HG02884 (cell line): ENCODE measurements around the gene ADPRHL1.
"Not testable (repeated sequence)": the region's sequence is repeated elsewhere in the genome, so short reads cannot be mapped to it uniquely, and the experiment has no call there.

Experiments used
- ATAC-seq: cut with Tn5 transposase; IDR thresholded peaks from one replicate; pipeline ENCODE4 v1.9.1; 2021; ENCODE audit warnings: mild to moderate bottlenecking, moderate library complexity; ENCODE audit not compliant: unreplicated experiment

The ADPRHL1 gene

DNA sequence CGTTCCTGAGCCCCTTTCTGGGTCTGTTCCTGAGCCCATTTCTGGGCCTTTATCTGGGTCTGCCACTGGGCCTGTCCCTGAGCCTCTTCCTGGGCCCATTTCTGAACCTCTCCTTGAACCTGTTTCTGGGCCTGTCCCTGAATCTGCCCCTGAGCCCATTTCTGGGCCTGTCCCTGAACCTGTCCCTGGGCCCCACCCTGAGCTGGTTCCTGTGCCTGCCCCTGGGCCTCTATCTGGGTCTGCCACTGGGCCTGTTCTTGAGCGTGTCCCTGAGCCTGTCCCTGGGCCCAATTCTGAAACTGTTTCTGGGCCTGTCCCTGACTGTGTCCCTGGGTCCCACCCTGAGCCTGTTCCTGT, 48.9 kb downstream of the ADPRHL1 start:
- ATAC-seq, result no peak

DNA sequence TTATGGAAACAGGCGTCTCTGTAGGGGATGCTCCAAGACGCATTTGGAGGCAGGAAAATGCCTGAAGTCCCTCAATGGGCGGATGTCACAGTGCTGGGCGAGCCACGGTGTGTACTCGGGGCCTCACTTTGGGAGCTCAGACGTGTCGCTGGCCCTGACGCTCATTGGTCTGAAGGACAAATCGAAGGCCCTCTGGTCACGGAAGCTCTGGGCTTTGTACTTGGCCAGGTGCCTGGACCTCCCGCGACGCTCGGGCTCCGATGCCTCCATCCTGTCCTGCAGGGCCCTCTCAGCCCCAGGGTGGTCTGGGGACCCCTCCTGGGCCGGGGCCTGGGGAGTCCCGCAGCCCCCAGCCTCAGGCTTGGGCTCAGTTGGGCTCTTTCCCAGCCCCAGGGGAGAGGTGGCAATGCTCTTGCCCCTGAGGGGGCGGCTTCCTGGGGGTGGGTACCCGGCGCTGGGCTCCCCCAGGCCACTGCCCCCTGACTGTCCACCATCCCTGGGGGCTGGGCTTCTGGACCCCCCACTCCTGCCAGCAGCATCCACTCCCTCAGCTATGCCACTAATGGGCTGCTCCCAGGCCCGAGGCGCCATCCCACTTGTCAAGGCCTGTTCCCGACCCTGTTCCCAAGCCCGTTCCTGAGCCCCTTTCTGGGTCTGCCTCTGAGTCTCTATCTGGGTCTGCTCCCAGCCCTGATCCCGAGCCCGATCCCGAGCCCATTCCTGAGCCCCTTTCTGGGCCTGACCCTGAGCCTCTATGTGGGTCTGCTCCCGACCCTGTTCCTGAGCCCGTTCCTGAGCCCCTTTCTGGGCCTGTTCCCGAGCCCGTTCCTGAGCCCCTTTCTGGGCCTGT, 49.8 kb downstream of the ADPRHL1 start:
- ATAC-seq, result no peak

DNA sequence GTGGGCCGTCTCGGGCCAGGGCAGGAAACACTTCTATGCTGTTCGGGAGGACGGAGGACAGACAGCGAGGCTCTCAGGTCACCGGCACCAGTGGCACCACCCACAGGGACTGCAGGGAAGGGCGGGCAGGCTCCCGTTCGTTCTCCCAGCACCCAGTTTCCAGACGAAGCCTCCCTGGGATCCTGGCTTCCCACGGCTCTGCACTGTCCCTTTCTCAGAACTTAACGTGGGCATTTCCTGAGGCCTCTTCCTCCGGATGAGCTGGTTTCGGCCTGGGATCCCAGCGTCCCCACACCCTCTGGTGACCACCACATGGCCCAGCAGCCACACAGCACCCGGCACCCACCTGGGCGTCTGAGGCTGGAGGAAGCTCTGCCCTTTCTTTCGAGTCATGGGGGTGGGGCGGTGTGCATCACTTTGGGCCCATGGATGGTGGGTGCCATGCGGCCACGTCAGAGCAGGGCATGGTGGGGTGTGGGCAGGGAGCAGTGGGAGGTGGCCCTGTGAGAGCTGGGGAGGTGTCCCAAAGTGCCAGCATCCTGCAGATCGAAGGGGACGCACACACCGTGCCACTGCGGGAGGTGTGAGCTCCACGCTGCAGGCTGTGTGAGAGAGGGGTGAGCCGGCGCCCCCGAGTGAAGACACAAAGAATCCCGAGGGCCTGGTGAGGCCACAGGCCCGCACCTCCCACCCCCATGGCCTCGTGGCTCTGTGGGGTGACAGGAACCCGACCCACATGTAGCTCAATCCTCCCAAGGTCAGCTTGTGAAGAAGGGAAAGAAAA, 50.6 kb downstream of the ADPRHL1 start:
- no peak for ATAC-seq

DNA sequence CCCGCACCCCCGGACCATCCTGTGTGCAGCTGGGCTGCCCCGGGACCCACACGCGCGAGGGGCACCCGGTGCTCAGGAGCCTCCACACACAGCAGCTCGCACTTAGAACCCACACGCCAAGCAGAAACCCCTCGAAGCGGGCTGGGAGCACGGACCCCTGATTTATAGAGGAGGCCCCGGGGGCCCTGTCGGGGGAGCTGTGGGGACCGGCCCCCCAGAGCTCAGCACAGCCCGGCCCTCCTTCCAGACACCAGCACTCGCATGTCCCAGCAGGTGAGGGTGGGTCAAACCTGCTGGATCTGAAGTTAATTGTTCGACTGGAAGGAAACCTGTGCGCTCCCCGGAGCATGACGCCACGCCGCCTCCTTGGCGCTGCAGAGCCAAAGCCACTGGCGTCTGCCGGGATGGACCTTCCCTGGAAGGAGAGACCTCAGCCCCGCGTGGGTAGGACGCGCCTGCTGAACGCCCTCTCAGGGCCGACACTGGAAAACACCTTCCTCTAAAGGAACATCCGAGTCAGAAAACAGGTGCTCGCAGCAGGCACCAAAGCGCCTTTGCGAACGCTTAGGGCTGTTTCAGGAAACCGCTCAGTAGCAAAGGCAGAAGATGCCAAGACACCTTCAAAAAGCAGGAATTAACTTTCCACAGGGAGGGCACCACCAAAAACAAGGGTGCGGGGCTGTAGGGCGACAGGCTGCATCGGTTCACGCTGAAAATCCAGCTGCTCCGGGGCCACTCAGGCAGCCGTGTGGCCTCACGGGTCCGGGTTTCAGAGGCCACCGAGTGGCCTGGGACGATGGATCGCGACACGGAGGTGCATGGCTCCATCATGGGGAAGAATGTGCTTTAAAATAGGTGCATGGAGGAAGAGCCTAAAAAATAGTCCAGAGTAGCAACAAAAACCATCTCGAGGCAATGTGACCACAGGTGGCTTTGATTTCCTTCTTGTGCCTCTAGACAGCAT, 51.6 kb downstream of the ADPRHL1 start:
- no peak for ATAC-seq

DNA sequence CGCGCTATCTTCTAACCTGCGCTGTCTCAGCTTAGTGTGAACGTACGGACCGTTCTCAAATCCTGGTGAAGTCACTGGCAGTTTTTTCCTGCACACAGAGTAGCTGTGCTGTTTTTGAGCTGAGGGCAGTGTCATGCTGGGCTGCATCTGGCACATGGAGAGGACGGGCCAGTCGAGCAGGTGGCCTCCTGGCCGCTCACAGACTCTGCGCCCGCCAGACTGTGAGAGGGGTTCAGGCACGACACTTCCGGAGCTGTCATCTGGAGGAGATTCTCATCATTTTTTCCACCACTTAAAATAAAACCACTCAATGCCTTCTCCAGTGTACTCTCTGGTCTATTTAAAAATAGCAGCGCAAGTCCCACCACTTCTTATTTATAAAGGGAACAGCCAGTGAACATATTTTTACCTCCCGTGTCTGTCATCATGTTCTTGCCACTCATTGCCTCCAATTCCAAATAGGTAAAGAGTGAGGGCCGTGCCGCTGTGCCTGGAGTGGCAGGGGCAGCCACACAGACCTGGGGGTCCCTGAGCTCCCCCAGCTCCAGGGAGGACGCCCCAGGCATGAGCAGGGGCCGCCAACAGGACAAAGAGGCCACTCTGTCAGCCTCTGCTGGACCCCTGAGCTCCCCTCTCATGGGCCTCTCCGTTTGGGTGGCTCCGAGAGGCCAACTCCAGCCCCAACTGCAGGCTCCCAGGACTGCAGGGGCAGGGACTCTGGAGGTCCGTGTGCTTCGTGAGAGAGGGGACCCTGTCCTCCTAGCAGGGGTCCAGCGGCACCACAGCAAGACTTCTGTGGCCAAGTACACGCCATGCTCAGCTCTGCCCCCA, 52.5 kb downstream of the ADPRHL1 start:
- ATAC-seq, result no peak

DNA sequence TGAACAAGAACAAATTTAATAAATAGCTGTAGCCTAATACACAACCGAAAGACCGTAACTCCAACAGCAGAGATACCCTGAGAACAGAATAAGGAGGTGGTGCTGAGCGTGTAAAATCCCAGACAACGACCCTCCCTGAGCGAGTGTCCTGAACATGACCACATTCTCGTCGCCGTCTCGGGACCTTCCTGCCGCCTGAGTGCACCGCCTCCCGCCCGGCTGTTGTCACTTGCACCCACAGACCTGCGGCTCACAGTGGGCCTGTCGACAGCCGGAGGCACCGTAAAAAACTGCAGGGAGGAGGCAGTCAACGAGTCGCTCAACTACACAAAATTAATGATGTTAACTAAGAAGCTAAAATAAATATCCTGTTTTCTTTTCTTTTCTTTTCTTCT, 53.5 kb downstream of the ADPRHL1 start:
- no peak for ATAC-seq

DNA sequence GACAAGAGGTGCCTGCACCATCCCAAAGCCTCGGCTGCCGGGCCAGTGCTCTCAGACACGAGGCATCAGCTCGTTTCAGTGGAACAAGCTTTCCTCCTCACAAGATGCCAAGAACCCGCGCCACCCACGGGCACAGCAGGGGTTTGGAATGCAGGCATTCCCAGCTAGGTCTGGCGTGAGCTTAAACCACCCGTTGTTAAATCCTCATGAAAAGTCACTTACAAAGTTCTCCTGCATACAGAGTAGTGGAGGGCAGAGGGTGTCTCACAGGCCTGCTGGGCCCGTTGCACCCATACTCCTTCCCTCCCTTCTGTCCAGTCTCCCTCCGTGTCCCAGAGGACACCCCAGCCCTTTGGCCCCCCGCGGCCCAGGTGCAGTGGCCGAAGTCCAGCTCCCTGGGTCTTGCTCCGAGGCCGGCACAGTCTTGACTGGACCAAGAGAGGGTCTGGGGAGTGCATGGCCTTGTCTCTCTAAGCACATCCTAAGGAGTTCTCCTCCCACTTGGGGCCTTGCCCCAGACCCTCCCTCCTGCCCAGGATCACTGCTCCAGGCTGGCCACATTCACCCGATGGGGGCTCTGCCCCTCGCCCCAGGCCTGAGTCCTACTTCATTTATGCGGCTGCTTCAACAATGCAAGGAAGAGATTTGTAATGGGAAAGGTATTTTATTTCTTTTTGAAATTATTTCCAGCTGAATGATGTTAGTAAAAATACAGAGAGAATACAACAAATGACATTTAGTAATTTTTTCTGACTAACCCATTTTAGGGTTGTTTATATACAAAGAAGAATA, 54.1 kb downstream of the ADPRHL1 start:
- ATAC-seq, result no peak

DNA sequence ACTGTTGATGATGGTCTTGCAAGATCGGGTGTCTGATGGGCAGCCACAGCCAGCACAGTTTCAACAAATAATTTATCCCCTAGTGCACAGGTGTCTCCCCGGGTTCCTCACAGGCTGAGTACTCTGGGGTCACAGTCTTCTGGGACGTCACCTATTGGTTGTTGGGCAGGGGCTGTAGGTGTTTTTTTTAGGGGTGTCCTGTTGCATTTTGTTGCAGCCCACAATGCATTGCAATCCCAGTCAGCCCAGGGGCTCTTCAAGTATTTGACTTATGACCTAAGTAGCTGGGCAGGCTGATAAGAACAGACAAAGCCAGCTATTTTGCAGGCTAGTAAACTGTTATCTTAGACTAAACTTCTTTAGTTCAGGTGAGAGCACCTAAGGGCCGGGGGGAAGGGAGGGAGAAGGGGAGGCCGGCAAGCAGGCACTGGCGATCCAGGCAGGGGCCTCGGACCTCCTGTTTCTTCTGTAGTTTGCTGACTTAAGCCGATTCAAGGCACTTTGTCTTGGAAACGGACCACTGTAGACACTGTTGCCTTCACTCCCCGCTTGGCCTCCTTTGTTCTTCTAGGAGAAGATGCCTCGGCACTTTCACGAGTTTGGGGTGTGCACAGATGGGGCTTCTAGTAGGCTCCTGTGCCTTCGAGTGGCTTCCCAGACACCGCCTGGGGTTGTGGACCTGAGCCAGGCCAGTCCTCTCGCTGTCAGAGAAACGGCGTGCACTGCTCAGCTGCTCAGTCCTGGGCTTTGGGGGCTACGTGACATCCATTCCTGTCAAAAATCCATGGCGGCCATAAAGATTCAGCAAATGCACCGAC, 55.5 kb downstream of the ADPRHL1 start:
- no peak for ATAC-seq

DNA sequence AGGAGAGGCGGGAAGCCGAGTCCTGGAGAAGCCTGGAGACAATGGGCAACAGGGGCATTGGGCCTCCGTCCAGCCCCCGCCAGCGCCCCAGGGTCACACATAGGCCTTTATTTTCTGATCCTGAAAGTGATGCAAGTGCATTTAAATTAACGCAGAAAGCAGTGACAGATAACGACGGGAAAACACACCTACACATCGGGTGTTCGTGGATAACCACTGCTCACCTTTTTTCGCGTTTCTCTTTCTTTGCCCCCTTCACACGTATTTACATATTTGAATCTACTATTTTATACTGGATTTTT, 59.0 kb downstream of the ADPRHL1 start:
- ATAC-seq, result no peak

DNA sequence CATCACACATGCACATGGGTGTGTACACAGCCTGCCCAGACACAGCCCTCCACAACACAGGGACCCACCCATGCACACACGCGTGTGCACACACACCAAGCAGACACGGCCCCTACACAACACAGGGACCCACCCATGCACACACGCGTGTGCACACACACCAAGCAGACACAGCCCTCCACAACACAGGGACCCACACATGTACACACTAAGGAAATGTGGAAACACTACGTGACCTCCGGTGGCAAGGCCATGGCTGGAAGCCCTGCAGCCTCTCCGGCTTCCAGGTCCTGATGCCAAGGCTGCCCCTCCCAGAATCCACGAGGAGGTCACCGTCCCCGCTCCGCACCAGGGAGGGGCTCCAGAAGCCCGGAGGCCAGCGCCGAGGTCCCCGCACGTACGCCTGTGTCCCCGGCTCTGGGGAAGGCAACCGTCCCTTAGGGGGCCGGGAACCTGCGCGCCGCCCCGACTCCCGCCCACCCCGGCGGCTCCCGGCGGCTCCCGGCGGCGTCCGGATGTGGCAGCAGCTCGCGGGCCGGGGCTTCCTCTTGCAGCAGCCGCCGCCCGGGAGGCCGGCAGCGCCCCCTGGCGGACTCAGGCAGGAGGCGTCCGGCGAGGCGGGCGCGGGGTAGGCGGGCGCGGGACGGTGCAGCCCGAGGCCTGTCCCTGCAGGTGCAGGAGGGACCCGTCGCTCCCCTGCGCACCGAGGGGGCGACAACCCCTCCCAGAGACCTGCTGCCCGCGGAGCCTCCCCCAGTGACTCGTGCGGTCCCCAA, 59.5 kb downstream of the ADPRHL1 start:
- ATAC-seq, result peak; percentile 90

DNA sequence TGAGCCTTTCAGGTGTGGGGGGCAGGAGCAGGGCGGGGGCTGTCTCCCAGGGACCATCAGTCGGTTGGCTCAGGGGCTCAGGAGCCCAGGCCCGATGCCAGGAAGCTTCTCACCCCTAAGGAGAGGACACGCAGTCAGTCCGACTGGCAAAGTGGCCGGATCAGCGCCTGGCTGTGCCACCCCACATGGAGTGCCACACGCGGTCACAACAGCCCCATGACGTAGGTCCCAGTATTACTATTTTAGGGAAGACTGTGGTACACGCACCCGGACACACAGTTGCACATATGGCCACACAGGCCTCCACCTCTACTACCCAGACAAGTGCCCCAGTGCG, 60.1 kb downstream of the ADPRHL1 start:
- no peak for ATAC-seq

DNA sequence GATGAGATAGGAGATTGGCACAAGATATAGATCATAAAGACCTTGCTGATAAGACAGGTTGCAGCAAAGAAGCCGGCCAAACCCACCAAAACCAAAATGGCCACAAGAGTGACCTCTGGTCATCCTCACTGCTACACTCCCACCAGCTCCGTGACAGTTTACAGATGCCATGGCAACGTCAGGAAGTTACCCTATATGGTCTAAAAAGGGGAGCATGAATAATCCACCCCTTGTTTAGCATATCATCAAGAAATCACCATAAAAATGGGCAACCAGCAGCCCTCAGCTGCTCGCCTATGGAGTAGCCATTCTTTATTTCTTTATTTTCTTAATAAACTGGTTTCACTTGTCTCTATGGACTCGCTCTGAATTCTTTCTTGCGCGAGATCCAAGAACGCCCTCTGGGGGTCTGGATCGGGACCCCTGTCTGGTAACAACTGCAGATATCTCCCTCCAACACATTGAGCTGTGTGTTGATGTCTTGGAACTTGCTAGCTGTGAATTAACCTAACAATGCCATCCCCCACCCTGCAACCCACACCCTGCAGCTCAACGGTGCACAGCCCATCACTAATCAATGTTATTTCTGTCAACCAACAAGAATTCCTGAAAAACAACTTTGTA, 62.3 kb downstream of the ADPRHL1 start:
- no peak for ATAC-seq

DNA sequence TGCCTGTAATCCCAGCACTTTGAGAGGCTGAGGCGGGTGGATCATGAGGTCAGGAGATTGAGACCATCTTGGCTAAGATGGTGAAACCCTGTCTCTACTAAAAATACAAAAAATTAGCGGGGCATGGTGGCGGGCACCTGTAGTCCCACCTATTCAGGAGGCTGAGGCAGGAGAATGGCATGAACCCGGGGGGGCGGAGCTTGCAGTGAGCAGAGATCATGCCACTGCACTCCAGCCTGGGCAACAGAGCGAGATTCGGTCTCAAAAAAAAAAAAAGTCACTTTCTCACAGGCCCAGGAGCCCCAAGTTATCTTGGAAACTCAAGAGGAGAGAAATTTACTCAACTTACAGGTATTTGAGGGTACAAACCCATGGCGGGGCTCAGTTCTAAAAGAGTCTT, 63.7 kb downstream of the ADPRHL1 start:
- not testable (repeated sequence) for ATAC-seq

DNA sequence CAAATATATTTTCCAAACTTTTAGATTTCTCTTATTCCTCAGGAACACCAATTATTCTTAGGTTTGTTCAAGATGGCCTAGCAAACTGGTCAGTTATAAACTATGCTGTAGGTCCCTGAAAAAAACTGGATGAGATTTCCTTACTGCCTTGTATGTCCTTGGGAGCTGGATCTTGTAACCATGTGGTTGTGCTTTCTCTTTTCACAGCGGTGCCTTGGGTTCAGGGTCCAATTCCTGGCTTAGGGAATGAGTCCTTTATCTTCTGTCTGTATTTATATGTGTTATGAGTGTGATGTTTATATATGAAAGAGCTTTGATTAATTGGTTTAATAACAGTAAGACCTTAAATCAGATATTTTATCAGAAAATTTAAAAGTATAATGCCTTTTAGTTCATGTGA, 65.9 kb downstream of the ADPRHL1 start:
- no peak for ATAC-seq

DNA sequence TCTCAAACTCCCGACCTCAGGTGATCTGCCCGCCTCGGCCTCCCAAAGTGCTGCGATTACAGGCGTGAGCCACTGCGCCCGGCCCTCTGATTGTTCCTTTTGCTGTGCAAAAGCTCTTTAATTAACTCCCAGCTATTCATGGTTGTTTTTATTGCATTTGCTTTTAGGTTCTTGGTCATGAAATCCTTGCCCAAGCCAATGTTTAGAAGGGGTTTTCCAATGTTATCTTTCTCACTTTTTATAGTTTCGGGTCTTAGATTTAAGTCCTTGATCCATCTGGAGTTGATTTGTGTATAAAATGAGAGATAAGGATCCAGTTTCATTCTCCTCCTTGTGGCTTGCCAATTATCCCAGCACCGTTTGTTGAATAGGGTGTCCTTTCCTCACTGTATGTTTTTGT, 70.2 kb downstream of the ADPRHL1 start:
- ATAC-seq, result no peak

DNA sequence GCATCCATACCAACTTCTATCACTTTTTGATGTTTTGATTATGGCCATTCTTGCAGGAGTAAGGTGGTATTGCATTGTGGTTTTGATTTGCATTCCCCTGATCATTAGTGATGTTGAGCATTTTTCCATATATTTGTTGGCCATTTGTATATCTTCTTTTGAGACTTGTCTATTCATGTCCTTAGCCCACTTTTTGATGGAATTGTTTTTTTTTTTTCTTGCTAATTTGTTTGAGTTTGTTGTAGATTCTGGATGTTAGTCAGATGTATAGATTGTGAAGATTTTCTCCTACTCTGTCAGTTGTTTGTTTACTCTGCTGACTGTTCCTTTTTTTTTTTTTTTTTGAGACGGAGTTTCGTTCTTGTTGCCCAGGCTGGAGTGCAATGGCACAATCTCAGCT, 70.7 kb downstream of the ADPRHL1 start:
- ATAC-seq, result not testable (repeated sequence)

DNA sequence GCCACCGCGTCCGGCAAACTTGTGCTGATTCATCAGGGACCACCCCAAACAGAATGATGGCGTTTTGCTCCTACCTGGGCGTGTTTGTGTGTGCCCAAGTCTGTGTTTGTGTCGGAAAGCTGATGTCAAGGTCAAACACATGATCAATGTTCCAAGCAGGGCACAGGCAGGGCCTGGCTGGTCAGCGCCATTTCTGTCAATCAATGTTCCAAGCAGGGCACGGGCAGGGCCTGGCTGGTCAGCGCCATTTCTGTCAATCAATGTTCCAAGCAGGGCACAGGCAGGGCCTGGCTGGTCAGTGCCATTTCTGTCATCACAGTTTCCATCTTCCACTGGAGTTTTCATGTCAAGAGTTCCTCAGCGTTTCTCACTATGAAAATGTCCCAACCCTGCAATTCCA, 74.5 kb downstream of the ADPRHL1 start:
- no peak for ATAC-seq
